ENCODE results near the gene SCARB1.

DNA sequence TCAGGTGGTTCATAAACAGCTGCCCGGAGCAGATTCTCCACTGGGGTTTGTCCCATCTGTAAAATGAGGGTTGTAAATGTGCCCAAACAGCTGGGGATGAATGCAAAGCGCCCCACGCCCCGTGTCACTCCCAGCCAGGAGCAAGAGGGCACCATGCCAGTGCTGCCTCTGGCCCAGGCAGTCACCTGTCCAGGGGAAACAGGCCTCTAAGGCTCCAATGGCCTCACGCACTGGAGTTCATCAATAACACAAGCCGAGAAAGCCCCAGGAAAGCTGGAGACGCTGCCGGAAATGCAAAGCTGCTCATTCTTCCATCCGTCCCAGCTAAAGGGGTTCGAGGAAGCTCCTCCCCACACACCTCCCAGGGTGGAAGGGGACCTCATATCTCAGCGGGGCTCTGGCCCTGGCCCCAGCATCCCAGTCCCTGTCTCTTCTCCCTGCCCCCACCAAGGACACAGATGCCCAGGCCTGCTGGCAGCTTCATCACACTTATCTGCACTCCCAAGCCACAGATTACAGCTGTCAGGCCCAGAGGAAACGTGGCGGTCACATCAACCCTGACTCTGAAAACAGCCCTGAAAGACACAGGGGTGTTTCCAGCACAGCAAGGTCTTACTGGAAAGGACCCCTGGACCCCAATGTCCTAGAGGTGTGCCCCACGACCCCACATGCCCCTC is 21.5 kb downstream of the SCARB1 start:
- TF ChIP-seq CTCF (tag by site-specific recombination; IDR thresholded peaks at IDR 0.05) (no peak), ZNF280D (tag by site-specific recombination; IDR thresholded peaks at IDR 0.05) (no peak), ZNF501 (tag by site-specific recombination; IDR thresholded peaks at IDR 0.05) (no peak), SCRT1 (tag by site-specific recombination; IDR thresholded peaks at IDR 0.05; ENCODE audit: borderline replicate concordance) (no peak)
- TF ChIP-seq, protein P1, sequence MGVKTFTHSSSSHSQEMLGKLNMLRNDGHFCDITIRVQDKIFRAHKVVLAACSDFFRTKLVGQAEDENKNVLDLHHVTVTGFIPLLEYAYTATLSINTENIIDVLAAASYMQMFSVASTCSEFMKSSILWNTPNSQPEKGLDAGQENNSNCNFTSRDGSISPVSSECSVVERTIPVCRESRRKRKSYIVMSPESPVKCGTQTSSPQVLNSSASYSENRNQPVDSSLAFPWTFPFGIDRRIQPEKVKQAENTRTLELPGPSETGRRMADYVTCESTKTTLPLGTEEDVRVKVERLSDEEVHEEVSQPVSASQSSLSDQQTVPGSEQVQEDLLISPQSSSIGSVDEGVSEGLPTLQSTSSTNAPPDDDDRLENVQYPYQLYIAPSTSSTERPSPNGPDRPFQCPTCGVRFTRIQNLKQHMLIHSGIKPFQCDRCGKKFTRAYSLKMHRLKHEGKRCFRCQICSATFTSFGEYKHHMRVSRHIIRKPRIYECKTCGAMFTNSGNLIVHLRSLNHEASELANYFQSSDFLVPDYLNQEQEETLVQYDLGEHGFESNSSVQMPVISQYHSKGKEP (tag by site-specific recombination; IDR thresholded peaks at IDR 0.05) = no peak
